ENCODE results near the gene USP37. TPM values are rescaled to one million over a fixed set of nuclear protein-coding genes. Genes with fewer than 3 reads are reported as not detected.

The USP37 gene
- total and polyA plus RNA-seq, 2 of the 13 experiments (the other 11 are each of a cell fraction or from before 2014, with no cell fraction given), result 6.5 to 30.6 TPM

DNA sequence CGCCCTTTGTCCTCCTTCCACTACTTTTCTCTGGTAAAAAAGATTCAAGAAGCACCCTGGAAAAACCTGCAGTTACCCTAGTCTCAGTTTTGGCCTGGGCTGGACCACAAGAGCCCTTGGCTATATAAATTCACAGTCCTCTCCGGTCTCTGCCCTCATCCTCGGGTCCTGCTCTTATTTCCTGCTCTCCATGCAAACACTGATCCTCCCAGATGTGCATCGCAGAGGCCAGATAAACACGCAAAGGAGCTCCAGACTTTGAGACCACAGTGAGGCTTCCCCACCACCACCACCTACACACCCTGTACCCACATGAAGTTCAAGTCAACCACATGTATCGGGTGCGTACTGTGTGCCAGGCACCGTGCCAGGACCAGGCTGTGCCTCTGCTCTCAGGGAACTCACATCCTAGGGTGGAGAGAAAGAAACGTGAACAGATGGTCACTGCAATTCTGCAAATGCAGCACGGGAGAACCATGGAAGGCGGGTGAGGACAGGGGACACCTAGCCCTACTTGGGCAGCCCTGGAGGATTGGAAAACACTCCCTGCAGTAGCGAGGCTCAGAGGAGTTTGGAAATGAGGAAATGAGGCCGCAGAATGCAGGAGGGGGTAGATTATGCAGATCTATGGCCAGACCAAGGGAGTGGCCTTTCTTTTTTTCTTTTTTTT, 161.1 kb downstream of the USP37 start (continued):
- TF ChIP-seq ZNF562 (CRISPR knock-in tag; IDR thresholded peaks at IDR 0.05; ENCODE audit: borderline replicate concordance) (no peak), NFATC3 (CRISPR knock-in tag; IDR thresholded peaks at IDR 0.05) (no peak), THAP8 (CRISPR knock-in tag; IDR thresholded peaks at IDR 0.05; ENCODE audit: borderline replicate concordance) (no peak), HNF4A (CRISPR knock-in tag; IDR thresholded peaks at IDR 0.05) (no peak), RXRA (CRISPR knock-in tag; IDR thresholded peaks at IDR 0.05) (0 out of 2 replicates have a peak, but pooled peaks have one; percentile 1), SNRNP70 (IDR thresholded peaks at IDR 0.05; ENCODE audit: low read depth, low read length) (no peak), U2AF1 (optimal IDR thresholded peaks at IDR 0.05; ENCODE audit: low read depth, low read length) (no peak), ZGPAT (CRISPR knock-in tag; IDR thresholded peaks at IDR 0.05) (no peak), SMAD1 (CRISPR knock-in tag; IDR thresholded peaks at IDR 0.05; ENCODE audit: borderline replicate concordance, low read depth) (no peak), SP5 (CRISPR knock-in tag; IDR thresholded peaks at IDR 0.05; ENCODE audit: borderline replicate concordance, low read depth) (no peak), ZFP90 (CRISPR knock-in tag; IDR thresholded peaks at IDR 0.05; ENCODE audit: borderline replicate concordance) (no peak), HDAC6 (IDR thresholded peaks at IDR 0.05; ENCODE audit: low read depth, low read length) (no peak), JUNB (CRISPR knock-in tag; IDR thresholded peaks at IDR 0.05; ENCODE audit: borderline replicate concordance) (no peak), ZNF253 (CRISPR knock-in tag; IDR thresholded peaks at IDR 0.05; ENCODE audit: borderline replicate concordance) (no peak), KDM2A (CRISPR knock-in tag; IDR thresholded peaks at IDR 0.05; ENCODE audit: borderline replicate concordance, low read depth) (no peak), SSRP1 (CRISPR knock-in tag; IDR thresholded peaks at IDR 0.05) (peak; percentile 31; the same call in 1 of the 2 replicates), CREB3 (CRISPR knock-in tag; IDR thresholded peaks at IDR 0.05) (no peak), ZNF768 (CRISPR knock-in tag; IDR thresholded peaks at IDR 0.05) (0 out of 2 replicates have a peak, but pooled peaks have one; percentile 14), ATF7 (IDR thresholded peaks at IDR 0.05) (no peak), ATF7 (CRISPR knock-in tag; IDR thresholded peaks at IDR 0.05) (peak; percentile 41; the same call in 1 of the 2 replicates), ZNF841 (CRISPR knock-in tag; IDR thresholded peaks at IDR 0.05; ENCODE audit: borderline replicate concordance) (no peak), ZNF652 (CRISPR knock-in tag; IDR thresholded peaks at IDR 0.05; ENCODE audit: borderline replicate concordance, low read depth) (no peak), GATAD2A (CRISPR knock-in tag; IDR thresholded peaks at IDR 0.05) (peak; percentile 28; the same call in 1 of the 2 replicates), XRCC5 (optimal IDR thresholded peaks at IDR 0.05; ENCODE audit: low read length) (no peak), ZNF564 (CRISPR knock-in tag; IDR thresholded peaks at IDR 0.05) (no peak; the same call in 1 of the 2 replicates), NR2F1 (CRISPR knock-in tag; IDR thresholded peaks at IDR 0.05) (no peak), KMT2B (CRISPR knock-in tag; IDR thresholded peaks at IDR 0.05) (no peak), ZNF570 (CRISPR knock-in tag; IDR thresholded peaks at IDR 0.05; ENCODE audit: borderline replicate concordance) (no peak), ZKSCAN1 (IDR thresholded peaks at IDR 0.05; ENCODE audit: low read length) (no peak), ZEB1 (IDR thresholded peaks at IDR 0.05; ENCODE audit: insufficient replicate concordance, low read depth) (no peak), ZNF563 (CRISPR knock-in tag; IDR thresholded peaks at IDR 0.05) (no peak), KLF9 (CRISPR knock-in tag; IDR thresholded peaks at IDR 0.05; ENCODE audit: low read depth) (no peak)

Measured in HepG2 (cell line).